Tibial artery (tissue), 4 donors: ENCODE results near the gene ARHGEF19.

Experiments used
- DNase-seq, 2 donors: peaks; one replicate each; pipeline ENCODE4 v3.0.0-alpha.2; 2019
- H3K27ac ChIP-seq, 2 donors: fragments of 200-600 bp; sonication (generic) in 1 of 2; 1 replicate in 1 of 2; 2 replicates in 1 of 2; pipeline ENCODE4 v1.5.1; 2018 to 2019; ENCODE audit warnings: mild to moderate bottlenecking in 1 of 2
- H3K27me3 ChIP-seq, 2 donors: fragments of 200-600 bp; sonication (generic) in 1 of 2; one replicate each; pipeline versions ENCODE4 v1.5.1 to v1.6.0; 2016 to 2019
- H3K36me3 ChIP-seq, 3 donors: fragments of 200-600 bp; sonication (generic) in 2 of 3; one replicate each; pipeline ENCODE4 v1.5.1; 2016 to 2019; ENCODE audit warnings: mild to moderate bottlenecking in 2 of 3
- H3K4me1 ChIP-seq, 4 donors: fragments of 200-600 bp; sonication (generic) in 2 of 4; 1 replicate in 3 of 4; 2 replicates in 1 of 4; pipeline ENCODE4 v1.5.1; 2016 to 2019
- H3K4me3 ChIP-seq, 2 donors: fragments of 200-600 bp; sonication (generic) in 1 of 2; 1 replicate in 1 of 2; 2 replicates in 1 of 2; pipeline ENCODE4 v1.5.1; 2018 to 2019; ENCODE audit warnings: mild to moderate bottlenecking in 2 of 2
- H3K9me3 ChIP-seq, 3 donors: fragments of 200-600 bp; sonication (generic) in 1 of 3; one replicate each; pipeline ENCODE4 v1.5.1; 2016 to 2019
- CTCF ChIP-seq, 2 experiments: fragments of 200-600 bp in 1 of 2; fragments of 450-650 bp in 1 of 2; IDR thresholded peaks; one replicate each; pipeline ENCODE4 v1.5.1; 2017 to 2019; ENCODE audit warnings: antibody characterized with exemption in 2 of 2, mild to moderate bottlenecking in 1 of 2, moderate library complexity in 1 of 2
- intact Hi-C: fragments of 100-400 bp; cut with DNase I; formaldehyde crosslinking; loops from one replicate; pipeline ENCODE4 v1.15.0; 2023; ENCODE audit warnings: low total_unique reads

Gene ARHGEF19

GRCh38 chr1:16183765-16184556 is 28.5 kb downstream of the ARHGEF19 start:
- H3K36me3 ChIP-seq = no peaks in the 10 kb centered on the region
- peaks cover 0 to 46% (median 26%) of the 10 kb centered on the region in 4 donors for H3K4me1 ChIP-seq

GRCh38 chr1:16183179-16183578 is 29.3 kb downstream of the ARHGEF19 start:
- DNase-seq = peak in 1 of 2 donors; percentile 69
- intact Hi-C loops = no loop called here
- H3K27ac ChIP-seq = peak overlapping the region; percentile 84 to 88

More at GRCh38 chr1:16183765-16184556, 28.5 kb downstream of the ARHGEF19 start:
- no peak for TF ChIP-seq CTCF (IDR thresholded peaks at IDR 0.05)
- peaks cover 0 to 5% of the 10 kb centered on the region in 2 donors for H3K27me3 ChIP-seq
- intact Hi-C loops = no loop called here
- H3K9me3 ChIP-seq = no peaks in the 10 kb centered on the region
- H3K27ac ChIP-seq = peak overlapping the region in 1 of 2 donors; percentile 88
- no peak overlapping the region for H3K4me3 ChIP-seq
- no peak for DNase-seq

DNA sequence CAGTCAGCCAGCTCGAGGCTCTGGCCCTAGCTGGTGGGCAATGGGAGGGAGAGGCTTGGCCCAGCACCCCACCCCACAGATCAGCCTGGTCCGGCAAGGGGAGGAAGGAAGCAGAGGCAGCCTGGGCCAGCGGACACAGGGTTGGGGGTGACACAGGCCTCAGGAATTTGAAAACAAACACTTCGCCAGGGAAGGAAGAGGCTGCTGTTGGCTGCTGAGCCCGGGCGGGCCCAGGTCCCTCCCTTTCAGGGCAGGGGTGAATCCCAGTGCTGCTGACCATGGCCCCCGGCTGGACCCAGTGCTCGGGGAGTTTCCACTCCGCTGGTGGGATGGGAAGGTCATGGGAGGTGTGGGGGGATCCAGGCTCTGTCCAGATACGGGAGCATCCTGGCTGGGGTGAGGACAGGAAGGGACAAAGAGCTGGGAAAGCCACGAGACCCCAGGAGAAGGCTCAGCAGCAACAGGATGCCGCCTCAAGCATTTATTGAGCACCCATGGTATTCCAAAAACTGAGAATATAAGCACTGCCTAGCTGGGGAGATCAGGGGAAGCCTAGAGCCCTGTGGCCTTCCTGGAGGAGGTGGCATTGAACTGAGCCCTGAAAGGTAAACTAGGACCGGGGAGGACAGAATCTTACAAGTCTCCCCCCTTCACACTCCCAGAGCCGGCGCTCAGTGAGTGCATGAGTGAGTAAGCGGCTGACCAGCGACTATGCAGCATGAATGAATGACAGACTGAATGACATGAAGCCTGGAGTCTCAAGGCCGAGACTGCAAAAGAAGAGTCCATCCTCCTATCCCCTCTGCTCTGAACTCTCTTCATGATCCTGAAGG is 30.3 kb downstream of the ARHGEF19 start:
- TF ChIP-seq CTCF (IDR thresholded peaks at IDR 0.05) = no peak
- Histone ChIP-seq H3K27me3 (no peaks in the 10 kb centered on the region), H3K4me1 (peaks cover 0 to 51% (median 28%) of the 10 kb centered on the region in 4 donors), H3K27ac (peak overlapping the region; percentile 84 to 88), H3K36me3 (no peaks in the 10 kb centered on the region), H3K4me3 (no peak overlapping the region), H3K9me3 (no peaks in the 10 kb centered on the region)
- peak; percentile 93 to 96 for DNase-seq
- intact Hi-C loops = no loop called here

More at GRCh38 chr1:16183179-16183578, 29.3 kb downstream of the ARHGEF19 start:
- no peaks in the 10 kb centered on the region for H3K36me3 ChIP-seq
- no peak overlapping the region for H3K4me3 ChIP-seq
- H3K9me3 ChIP-seq = no peaks in the 10 kb centered on the region
- H3K27me3 ChIP-seq = no peaks in the 10 kb centered on the region
- peaks cover 0 to 48% (median 26%) of the 10 kb centered on the region in 4 donors for H3K4me1 ChIP-seq
- TF ChIP-seq CTCF (IDR thresholded peaks at IDR 0.05) = no peak

GRCh38 chr1:16180291-16180824 is 32.1 kb downstream of the ARHGEF19 start:
- Histone ChIP-seq H3K4me1 (peaks cover 7 to 69% (median 45%) of the 10 kb centered on the region in 4 donors), H3K4me3 (no peak overlapping the region), H3K27ac (peak overlapping the region; percentile 84 to 88), H3K9me3 (no peaks in the 10 kb centered on the region), H3K36me3 (no peaks in the 10 kb centered on the region), H3K27me3 (no peaks in the 10 kb centered on the region)
- intact Hi-C loops = no loop called here
- TF ChIP-seq CTCF (IDR thresholded peaks at IDR 0.05) = no peak
- DNase-seq = no peak

- H3K27ac ChIP-seq = no peak overlapping the region
Measured at GRCh38 chr1:16178596-16179497, 33.6 kb downstream of the ARHGEF19 start.

More at GRCh38 chr1:16178596-16179497, 33.6 kb downstream of the ARHGEF19 start:
- Histone ChIP-seq H3K4me1 (peaks cover 13 to 78% (median 55%) of the 10 kb centered on the region in 4 donors), H3K36me3 (no peaks in the 10 kb centered on the region), H3K4me3 (no peak overlapping the region), H3K27me3 (no peaks in the 10 kb centered on the region), H3K9me3 (no peaks in the 10 kb centered on the region)
- no peak for TF ChIP-seq CTCF (IDR thresholded peaks at IDR 0.05)
- DNase-seq = no peak
- intact Hi-C loops = no loop called here
